Measurements from ENCODE around the gene PHF19. TPM values are rescaled to one million over a fixed set of nuclear protein-coding genes. Genes with fewer than 3 reads are reported as not detected.

PHF19 gene
- total and polyA plus RNA-seq, 2 donors = 32.6 to 47.1 TPM

GRCh38 chr9:120872791-120873502, 4.0 kb downstream of the PHF19 start:
- peak overlapping the region; percentile 60 to 69 for H3K27ac ChIP-seq (ENCODE audit: low read depth in 1 of 2, low read length in 1 of 2)
- no peaks in the 10 kb centered on the region for H3K27me3 ChIP-seq (ENCODE audit: control insufficient read depth in 2 of 2, insufficient read depth in 1 of 2, low read length in 1 of 2)
- DNase-seq (ENCODE audit: low read depth in 6 of 9, low spot score in 9 of 9) = no peak
- 90% methylated on average over 3 of the region's 3 CpGs for WGBS
- H3K36me3 ChIP-seq (ENCODE audit: control insufficient read depth in 2 of 2, insufficient read depth in 2 of 2, low read length in 1 of 2) = peaks cover 24 to 55% of the 10 kb centered on the region in 2 donors
- H3K4me1 ChIP-seq (ENCODE audit: control insufficient read depth in 2 of 2, insufficient read depth in 2 of 2, low read length in 2 of 2) = peaks cover 4 to 56% of the 10 kb centered on the region in 2 donors
- no peaks in the 10 kb centered on the region for H3K9me3 ChIP-seq (ENCODE audit: control insufficient read depth in 2 of 2, insufficient read depth in 1 of 2, low read length in 1 of 2)
- no peak overlapping the region for H3K4me3 ChIP-seq (ENCODE audit: low read length in 2 of 2)

- peak overlapping the region in 1 of 2 donors; percentile 55 for H3K27ac ChIP-seq (ENCODE audit: low read depth in 1 of 2, low read length in 1 of 2)
- H3K36me3 ChIP-seq (ENCODE audit: control insufficient read depth in 2 of 2, insufficient read depth in 2 of 2, low read length in 1 of 2) = peaks cover 49 to 79% of the 10 kb centered on the region in 2 donors
- DNase-seq (ENCODE audit: low read depth in 6 of 9, low spot score in 9 of 9) = peak in 1 of 9 donors; percentile 34
These were observed 6.8 kb downstream of the PHF19 start for GRCh38 chr9:120870206-120870605.

GRCh38 chr9:120869726-120870125, 7.3 kb downstream of the PHF19 start:
- Histone ChIP-seq H3K9me3 (ENCODE audit: control insufficient read depth in 2 of 2, insufficient read depth in 1 of 2, low read length in 1 of 2) (no peaks in the 10 kb centered on the region), H3K27me3 (ENCODE audit: control insufficient read depth in 2 of 2, insufficient read depth in 1 of 2, low read length in 1 of 2) (no peaks in the 10 kb centered on the region), H3K4me3 (ENCODE audit: low read length in 2 of 2) (no peak overlapping the region), H3K36me3 (ENCODE audit: control insufficient read depth in 2 of 2, insufficient read depth in 2 of 2, low read length in 1 of 2) (peaks cover 52 to 79% of the 10 kb centered on the region in 2 donors), H3K27ac (ENCODE audit: low read depth in 1 of 2, low read length in 1 of 2) (peak overlapping the region; percentile 56 to 89), H3K4me1 (ENCODE audit: control insufficient read depth in 2 of 2, insufficient read depth in 2 of 2, low read length in 2 of 2) (peaks cover 0 to 40% of the 10 kb centered on the region in 2 donors)
- peak in 1 of 9 donors; percentile 18 for DNase-seq (ENCODE audit: low read depth in 6 of 9, low spot score in 9 of 9)
- 95% methylated on average over 10 of the region's 10 CpGs for WGBS

More at GRCh38 chr9:120870206-120870605, 6.8 kb downstream of the PHF19 start:
- Histone ChIP-seq H3K27me3 (ENCODE audit: control insufficient read depth in 2 of 2, insufficient read depth in 1 of 2, low read length in 1 of 2) (no peaks in the 10 kb centered on the region), H3K9me3 (ENCODE audit: control insufficient read depth in 2 of 2, insufficient read depth in 1 of 2, low read length in 1 of 2) (no peaks in the 10 kb centered on the region), H3K4me3 (ENCODE audit: low read length in 2 of 2) (no peak overlapping the region), H3K4me1 (ENCODE audit: control insufficient read depth in 2 of 2, insufficient read depth in 2 of 2, low read length in 2 of 2) (peaks cover 0 to 41% of the 10 kb centered on the region in 2 donors)
- WGBS = 87% methylated on average over 9 of the region's 9 CpGs

GRCh38 chr9:120869360-120869687, 7.7 kb downstream of the PHF19 start:
- Histone ChIP-seq H3K27ac (ENCODE audit: low read depth in 1 of 2, low read length in 1 of 2) (peak overlapping the region; percentile 89 to 94), H3K36me3 (ENCODE audit: control insufficient read depth in 2 of 2, insufficient read depth in 2 of 2, low read length in 1 of 2) (peaks cover 51 to 79% of the 10 kb centered on the region in 2 donors), H3K4me1 (ENCODE audit: control insufficient read depth in 2 of 2, insufficient read depth in 2 of 2, low read length in 2 of 2) (peaks cover 0 to 37% of the 10 kb centered on the region in 2 donors), H3K4me3 (ENCODE audit: low read length in 2 of 2) (peak overlapping the region; percentile 70 to 72), H3K9me3 (ENCODE audit: control insufficient read depth in 2 of 2, insufficient read depth in 1 of 2, low read length in 1 of 2) (no peaks in the 10 kb centered on the region), H3K27me3 (ENCODE audit: control insufficient read depth in 2 of 2, insufficient read depth in 1 of 2, low read length in 1 of 2) (no peaks in the 10 kb centered on the region)
- no peak for DNase-seq (ENCODE audit: low read depth in 6 of 9, low spot score in 9 of 9)
- 40% methylated on average over 10 of the region's 10 CpGs for whole genome bisulfite sequencing

GRCh38 chr9:120868676-120869359, 8.2 kb downstream of the PHF19 start:
- peaks cover 50 to 79% of the 10 kb centered on the region in 2 donors for H3K36me3 ChIP-seq (ENCODE audit: control insufficient read depth in 2 of 2, insufficient read depth in 2 of 2, low read length in 1 of 2)
- WGBS = 3% methylated on average over 52 of the region's 52 CpGs
- peak overlapping the region; percentile 70 to 72 for H3K4me3 ChIP-seq (ENCODE audit: low read length in 2 of 2)
- peak in 7 of 9 donors; percentile 84 to 96 (median 92) for DNase-seq (ENCODE audit: low read depth in 6 of 9, low spot score in 9 of 9)
- H3K4me1 ChIP-seq (ENCODE audit: control insufficient read depth in 2 of 2, insufficient read depth in 2 of 2, low read length in 2 of 2) = peaks cover 0 to 32% of the 10 kb centered on the region in 2 donors
- H3K27ac ChIP-seq (ENCODE audit: low read depth in 1 of 2, low read length in 1 of 2) = peak overlapping the region; percentile 89 to 94
- H3K9me3 ChIP-seq (ENCODE audit: control insufficient read depth in 2 of 2, insufficient read depth in 1 of 2, low read length in 1 of 2) = no peaks in the 10 kb centered on the region
- no peaks in the 10 kb centered on the region for H3K27me3 ChIP-seq (ENCODE audit: control insufficient read depth in 2 of 2, insufficient read depth in 1 of 2, low read length in 1 of 2)

- WGBS = 27% methylated on average over 11 of the region's 11 CpGs
- Histone ChIP-seq H3K27me3 (ENCODE audit: control insufficient read depth in 2 of 2, insufficient read depth in 1 of 2, low read length in 1 of 2) (no peaks in the 10 kb centered on the region), H3K4me3 (ENCODE audit: low read length in 2 of 2) (peak overlapping the region; percentile 42 to 72), H3K9me3 (ENCODE audit: control insufficient read depth in 2 of 2, insufficient read depth in 1 of 2, low read length in 1 of 2) (no peaks in the 10 kb centered on the region), H3K36me3 (ENCODE audit: control insufficient read depth in 2 of 2, insufficient read depth in 2 of 2, low read length in 1 of 2) (peaks cover 51 to 79% of the 10 kb centered on the region in 2 donors), H3K27ac (ENCODE audit: low read depth in 1 of 2, low read length in 1 of 2) (peak overlapping the region; percentile 48 to 63), H3K4me1 (ENCODE audit: control insufficient read depth in 2 of 2, insufficient read depth in 2 of 2, low read length in 2 of 2) (peaks cover 0 to 27% of the 10 kb centered on the region in 2 donors)
- no peak for DNase-seq (ENCODE audit: low read depth in 6 of 9, low spot score in 9 of 9)
These were observed 8.7 kb downstream of the PHF19 start for GRCh38 chr9:120868339-120868675.

GRCh38 chr9:120867676-120868338, 9.2 kb downstream of the PHF19 start:
- no peaks in the 10 kb centered on the region for H3K27me3 ChIP-seq (ENCODE audit: control insufficient read depth in 2 of 2, insufficient read depth in 1 of 2, low read length in 1 of 2)
- H3K4me3 ChIP-seq (ENCODE audit: low read length in 2 of 2) = peak overlapping the region; percentile 42 to 72
- peaks cover 52 to 79% of the 10 kb centered on the region in 2 donors for H3K36me3 ChIP-seq (ENCODE audit: control insufficient read depth in 2 of 2, insufficient read depth in 2 of 2, low read length in 1 of 2)
- peak overlapping the region in 1 of 2 donors; percentile 63 for H3K27ac ChIP-seq (ENCODE audit: low read depth in 1 of 2, low read length in 1 of 2)
- no peak for DNase-seq (ENCODE audit: low read depth in 6 of 9, low spot score in 9 of 9)
- 96% methylated on average over 15 of the region's 15 CpGs for WGBS
- H3K4me1 ChIP-seq (ENCODE audit: control insufficient read depth in 2 of 2, insufficient read depth in 2 of 2, low read length in 2 of 2) = peaks cover 0 to 23% of the 10 kb centered on the region in 2 donors
- no peaks in the 10 kb centered on the region for H3K9me3 ChIP-seq (ENCODE audit: control insufficient read depth in 2 of 2, insufficient read depth in 1 of 2, low read length in 1 of 2)

GRCh38 chr9:120866651-120867050, 10.3 kb downstream of the PHF19 start:
- 98% methylated on average over 6 of the region's 6 CpGs for whole genome bisulfite sequencing
- Histone ChIP-seq H3K9me3 (ENCODE audit: control insufficient read depth in 2 of 2, insufficient read depth in 1 of 2, low read length in 1 of 2) (no peaks in the 10 kb centered on the region), H3K27me3 (ENCODE audit: control insufficient read depth in 2 of 2, insufficient read depth in 1 of 2, low read length in 1 of 2) (no peaks in the 10 kb centered on the region), H3K4me3 (ENCODE audit: low read length in 2 of 2) (no peak overlapping the region), H3K27ac (ENCODE audit: low read depth in 1 of 2, low read length in 1 of 2) (no peak overlapping the region), H3K4me1 (ENCODE audit: control insufficient read depth in 2 of 2, insufficient read depth in 2 of 2, low read length in 2 of 2) (peaks cover 0 to 23% of the 10 kb centered on the region in 2 donors), H3K36me3 (ENCODE audit: control insufficient read depth in 2 of 2, insufficient read depth in 2 of 2, low read length in 1 of 2) (peaks cover 58 to 80% of the 10 kb centered on the region in 2 donors)
- no peak for DNase-seq (ENCODE audit: low read depth in 6 of 9, low spot score in 9 of 9)

GRCh38 chr9:120865809-120866208, 11.2 kb downstream of the PHF19 start:
- Histone ChIP-seq H3K27ac (ENCODE audit: low read depth in 1 of 2, low read length in 1 of 2) (no peak overlapping the region), H3K4me1 (ENCODE audit: control insufficient read depth in 2 of 2, insufficient read depth in 2 of 2, low read length in 2 of 2) (peaks cover 0 to 23% of the 10 kb centered on the region in 2 donors), H3K27me3 (ENCODE audit: control insufficient read depth in 2 of 2, insufficient read depth in 1 of 2, low read length in 1 of 2) (no peaks in the 10 kb centered on the region), H3K36me3 (ENCODE audit: control insufficient read depth in 2 of 2, insufficient read depth in 2 of 2, low read length in 1 of 2) (peaks cover 67 to 85% of the 10 kb centered on the region in 2 donors), H3K9me3 (ENCODE audit: control insufficient read depth in 2 of 2, insufficient read depth in 1 of 2, low read length in 1 of 2) (no peaks in the 10 kb centered on the region), H3K4me3 (ENCODE audit: low read length in 2 of 2) (no peak overlapping the region)
- 99% methylated on average over 5 of the region's 5 CpGs for WGBS
- DNase-seq (ENCODE audit: low read depth in 6 of 9, low spot score in 9 of 9) = no peak

Data from thymus (tissue), 11 donors.